Testis (tissue), 5 donors: ENCODE measurements around the gene CAPZB. TPM values are rescaled to one million over a fixed set of nuclear protein-coding genes. Genes with fewer than 3 reads are reported as not detected.

ENCODE experiments used
- DNase-seq: peaks from one replicate; pipeline ENCODE4 v3.0.0-alpha.2; 2019
- H3K27ac ChIP-seq, 2 donors: fragments of 200-600 bp; sonication (generic); one replicate each; pipeline ENCODE4 v1.5.1; 2019
- H3K27me3 ChIP-seq: fragments of 200-600 bp; sonication (generic); one replicate; pipeline ENCODE4 v1.5.1; 2019
- H3K36me3 ChIP-seq: fragments of 200-600 bp; sonication (generic); one replicate; pipeline ENCODE4 v1.5.1; 2017; ENCODE audit warnings: low read depth; ENCODE audit errors: missing control alignments
- H3K4me1 ChIP-seq: fragments of 200-600 bp; sonication (generic); one replicate; pipeline ENCODE4 v1.5.1; 2019
- H3K4me3 ChIP-seq, 2 donors: fragments of 200-600 bp; sonication (generic); one replicate each; pipeline ENCODE4 v1.5.1; 2017 to 2019
- H3K9me3 ChIP-seq: fragments of 200-600 bp; sonication (generic); one replicate; pipeline ENCODE4 v1.5.1; 2017
- CTCF ChIP-seq, 3 experiments: fragments of 450-650 bp in 2 of 3; fragments of 200-600 bp in 1 of 3; sonication (generic) in 1 of 3; IDR thresholded peaks; one replicate each; pipeline ENCODE4 v1.5.1; 2016 to 2019; ENCODE audit warnings: antibody characterized with exemption in 3 of 3, mild to moderate bottlenecking in 2 of 3, moderate library complexity in 1 of 3
- POLR2A ChIP-seq: fragments of 450-650 bp; IDR thresholded peaks from one replicate; pipeline ENCODE4 v1.6.1; 2017; ENCODE audit warnings: antibody characterized with exemption, mild to moderate bottlenecking, moderate library complexity
- WGBS, 2 donors: methylation state at CpG; one replicate each; pipeline ENCODE4 v1.1.5; 2018; 5-methylcytosine and 5-hydroxymethylcytosine counted together
- intact Hi-C: fragments of 100-400 bp; cut with DNase I; formaldehyde crosslinking; loops from one replicate; pipeline ENCODE4 v1.15.1; 2023; ENCODE audit warnings: low total_unique reads
- long read RNA-seq, 2 donors: transcript quantifications; one replicate each; lab custom pipeline, GENCODE V29; 2026
- polyA plus RNA-seq: library from polyadenylated mRNA; stranded (reverse); fragments of 350-450 nt; fragmentation: Illumina TruSeq; extraction: RNeasy Lipid Tissue Mini Kit (QIAGEN cat#74804); gene quantifications from one replicate; pipeline ENCODE4 v1.2.3, GENCODE V29; 2014; ENCODE audit warnings: low read depth, low replicate concordance; ENCODE audit not compliant: insufficient read depth
- total RNA-seq, 2 donors: library from RNA; depleted of rRNA; stranded (reverse); fragments of >200 nt; gene quantifications; one replicate each; pipeline ENCODE4 v1.2.3, GENCODE V29; 2016

The CAPZB gene
- 100 to 1,000 TPM; 147 to 207 TPM for total RNA-seq
- 502 TPM for polyA plus RNA-seq
- long read RNA-seq, donor 1, transcript CAPZB-204 (8 exons, 1,568 nt) = minor isoform, 5 of 123 reads
- long read RNA-seq, donor 1, transcript CAPZB-201 (9 exons, 858 nt) = major isoform, 88 of 123 reads
- long read RNA-seq, donor 1, partial matches to known transcripts = 25 of 123 reads
- long read RNA-seq, donor 1, other reads (novel, unspliced or antisense) = 0 of 123 reads
- long read RNA-seq, donor 2, transcript CAPZB-201 (9 exons, 858 nt) = major isoform, 60 of 91 reads
- long read RNA-seq, donor 2, transcript CAPZB-204 (8 exons, 1,568 nt) = minor isoform, 10 of 91 reads
- long read RNA-seq, donor 2, partial matches to known transcripts = 17 of 91 reads
- long read RNA-seq, donor 2, other reads (novel, unspliced or antisense) = 0 of 91 reads

GRCh38 chr1:19485362-19486187 is at the start of gene CAPZB:
Gene CAPZB, minus strand, starts transcription at chr1:19485539. Its CDS starts 101 bp downstream, at chr1:19485438.
- peak within 1 kb of the TSS; percentile 100 for H3K4me3 ChIP-seq
- intact Hi-C loops = loop anchor here (10.0 kb wide), 2 partner anchors 91 to 159 kb away; partner anchors contain the start of gene NBL1
- H3K27ac ChIP-seq = peak within 1 kb of the TSS; percentile 99
- H3K27me3 ChIP-seq = no peaks in the 10 kb centered on the region
- H3K36me3 ChIP-seq = no peaks in the 10 kb centered on the region
- TF ChIP-seq CTCF (IDR thresholded peaks at IDR 0.05) (no peak), POLR2A (no peak)
- peaks cover 38% of the 10 kb centered on the region for H3K4me1 ChIP-seq
- no peaks in the 10 kb centered on the region for H3K9me3 ChIP-seq
- WGBS, 2 donors = 0% methylated on average over 5 to 41 of the region's 106 CpGs
- peak; percentile 94 for DNase-seq

GRCh38 chr1:19534281-19534680 is 48.9 kb upstream of the CAPZB start:
- no peaks in the 10 kb centered on the region for H3K36me3 ChIP-seq
- no peaks in the 10 kb centered on the region for H3K9me3 ChIP-seq
- no peak overlapping the region for H3K27ac ChIP-seq
- H3K27me3 ChIP-seq = no peaks in the 10 kb centered on the region
- 95 to 99% methylated on average over 5 of the region's 5 CpGs for WGBS, 2 donors
- peaks cover 3% of the 10 kb centered on the region for H3K4me1 ChIP-seq
- no peak for DNase-seq
- H3K4me3 ChIP-seq = no peak overlapping the region
- no peak for TF ChIP-seq CTCF (IDR thresholded peaks at IDR 0.05)
- no peak for TF ChIP-seq POLR2A
- intact Hi-C loops = no loop called here

DNA sequence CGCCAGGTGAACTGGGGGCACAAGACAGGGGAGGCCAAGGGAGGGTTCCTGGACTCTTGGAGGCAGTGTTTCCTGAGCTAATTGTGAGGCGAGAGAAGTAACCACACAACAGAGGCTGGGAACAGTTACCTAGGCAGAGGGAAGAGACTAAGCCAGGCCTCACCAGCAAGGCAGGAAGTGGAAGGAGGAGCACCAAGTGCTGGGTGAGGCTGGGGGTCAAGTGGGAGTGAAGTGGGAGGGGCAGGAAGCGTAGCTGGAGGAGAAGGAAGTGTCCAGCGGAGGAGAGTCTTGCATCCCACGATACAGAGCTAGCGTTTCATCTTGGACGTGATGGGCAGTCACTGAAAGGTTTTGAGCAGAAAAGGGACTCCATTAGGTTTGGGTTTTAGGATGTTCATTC is 48.3 kb upstream of the CAPZB start:
- no peak overlapping the region for H3K27ac ChIP-seq
- no peaks in the 10 kb centered on the region for H3K9me3 ChIP-seq
- H3K4me3 ChIP-seq = no peak overlapping the region
- TF ChIP-seq POLR2A (no peak), CTCF (IDR thresholded peaks at IDR 0.05) (no peak)
- H3K36me3 ChIP-seq = no peaks in the 10 kb centered on the region
- WGBS, 2 donors = 74 to 86% methylated on average over 7 of the region's 7 CpGs
- peaks cover 4% of the 10 kb centered on the region for H3K4me1 ChIP-seq
- intact Hi-C loops = no loop called here
- no peaks in the 10 kb centered on the region for H3K27me3 ChIP-seq
- DNase-seq = no peak

- Histone ChIP-seq H3K9me3 (no peaks in the 10 kb centered on the region), H3K27me3 (no peaks in the 10 kb centered on the region), H3K4me1 (peaks cover 4% of the 10 kb centered on the region), H3K27ac (no peak overlapping the region), H3K36me3 (no peaks in the 10 kb centered on the region), H3K4me3 (no peak overlapping the region)
- TF ChIP-seq CTCF (IDR thresholded peaks at IDR 0.05) (no peak), POLR2A (no peak)
- 84 to 91% methylated on average over 4 of the region's 4 CpGs for WGBS, 2 donors
- DNase-seq = no peak
- intact Hi-C loops = no loop called here
These were observed 47.2 kb upstream of the CAPZB start for GRCh38 chr1:19532519-19532918.
